Calu3 (cell line): ENCODE results near the gene OR6N1. TPM values are rescaled to one million over a fixed set of nuclear protein-coding genes. Genes with fewer than 3 reads are reported as not detected.

Experiments
- BruUV-seq: library from RNA; stranded (reverse); fragments of 400-500 nt; replicated peaks from 2 replicates; lab custom pipeline; 2021; lab: Mats Ljungman, UMichigan
- CTCF ChIA-PET: fragments of 300-600 bp; sonication (Branson Sonifier 250); formaldehyde crosslinking; loops from one replicate; lab custom pipeline; 2022; ENCODE audit warnings: antibody characterized with exemption; lab: Charles Lee
- DNase-seq: peaks from one replicate; pipeline ENCODE4 v3.0.0; 2022
- H3K27ac Mint-ChIP-seq: one replicate; pipeline ENCODE4 v1.8.0; 2022; ENCODE audit warnings: mixed read lengths; ENCODE audit not compliant: unreplicated experiment
- H3K27me3 Mint-ChIP-seq: one replicate; pipeline ENCODE4 v1.8.0; 2022; ENCODE audit warnings: mixed read lengths; ENCODE audit not compliant: unreplicated experiment
- H3K36me3 Mint-ChIP-seq: one replicate; pipeline ENCODE4 v1.8.0; 2022; ENCODE audit warnings: mild to moderate bottlenecking, moderate library complexity, mixed read lengths; ENCODE audit not compliant: insufficient read depth, unreplicated experiment
- H3K4me1 Mint-ChIP-seq: one replicate; pipeline ENCODE4 v1.8.0; 2022; ENCODE audit warnings: mild to moderate bottlenecking, low read depth, mixed read lengths; ENCODE audit not compliant: unreplicated experiment
- H3K4me3 Mint-ChIP-seq: one replicate; pipeline ENCODE4 v1.8.0; 2022; ENCODE audit warnings: mild to moderate bottlenecking, low read depth, moderate library complexity, mixed read lengths; ENCODE audit not compliant: unreplicated experiment
- H3K9me3 Mint-ChIP-seq: one replicate; pipeline ENCODE4 v1.8.0; 2022; ENCODE audit warnings: low read depth, mixed read lengths; ENCODE audit not compliant: unreplicated experiment
- CTCF ChIP-seq: fragments of 200-600 bp; IDR thresholded peaks from one replicate; pipeline ENCODE4 v1.8.0; 2022; ENCODE audit warnings: antibody characterized with exemption; ENCODE audit not compliant: unreplicated experiment
- intact Hi-C: fragments of 100-400 bp; cut with micrococcal nuclease; formaldehyde crosslinking; loops from one replicate; pipeline ENCODE4 v1.10.0; 2022; ENCODE audit not compliant: unreplicated experiment
- total RNA-seq: library from RNA; stranded (reverse); gene quantifications from 2 replicates; pipeline ENCODE4 v1.2.3, GENCODE V29; 2022

OR6N1 gene
- total RNA-seq, 1 experiment from 2014 or later = not detected

- no peak overlapping the region for H3K4me3 Mint-ChIP-seq
- H3K27ac Mint-ChIP-seq = no peak overlapping the region
- CTCF ChIA-PET = no interaction called here
- H3K4me1 Mint-ChIP-seq = no peaks in the 10 kb centered on the region
- TF ChIP-seq CTCF = no peak
- H3K27me3 Mint-ChIP-seq = peaks cover 30% of the 10 kb centered on the region
- intact Hi-C loops = no loop called here
- no peaks in the 10 kb centered on the region for H3K36me3 Mint-ChIP-seq
- H3K9me3 Mint-ChIP-seq = no peaks in the 10 kb centered on the region
- BruUV-seq = no TSS peak
- no peak for DNase-seq
Observed at GRCh38 chr1:158812336-158812735, 40.3 kb upstream of the OR6N1 start.

GRCh38 chr1:158810311-158810710 is 38.3 kb upstream of the OR6N1 start:
- Mint-ChIP-seq H3K27ac (no peak overlapping the region), H3K36me3 (no peaks in the 10 kb centered on the region), H3K4me1 (no peaks in the 10 kb centered on the region), H3K4me3 (no peak overlapping the region), H3K27me3 (peaks cover 50% of the 10 kb centered on the region), H3K9me3 (no peaks in the 10 kb centered on the region)
- no TSS peak for BruUV-seq
- no peak for DNase-seq
- intact Hi-C loops = no loop called here
- TF ChIP-seq CTCF = no peak
- CTCF ChIA-PET = interaction anchor here (0.6 kb wide), 1 partner anchor 8 kb away, joined by 7 read pairs; no protein-coding TSS in a partner anchor

GRCh38 chr1:158809862-158810261 is 37.9 kb upstream of the OR6N1 start:
- H3K4me3 Mint-ChIP-seq = no peak overlapping the region
- no peaks in the 10 kb centered on the region for H3K36me3 Mint-ChIP-seq
- DNase-seq = no peak
- no peak for TF ChIP-seq CTCF
- intact Hi-C loops = no loop called here
- H3K27ac Mint-ChIP-seq = no peak overlapping the region
- peaks cover 50% of the 10 kb centered on the region for H3K27me3 Mint-ChIP-seq
- H3K9me3 Mint-ChIP-seq = no peaks in the 10 kb centered on the region
- CTCF ChIA-PET = no interaction called here
- BruUV-seq = no TSS peak
- H3K4me1 Mint-ChIP-seq = no peaks in the 10 kb centered on the region

- H3K27me3 Mint-ChIP-seq = peaks cover 50% of the 10 kb centered on the region
- no peak for DNase-seq
- no peak overlapping the region for H3K4me3 Mint-ChIP-seq
- no TSS peak for BruUV-seq
- H3K9me3 Mint-ChIP-seq = no peaks in the 10 kb centered on the region
- intact Hi-C loops = no loop called here
- TF ChIP-seq CTCF = no peak
- H3K27ac Mint-ChIP-seq = no peak overlapping the region
- H3K4me1 Mint-ChIP-seq = no peaks in the 10 kb centered on the region
- H3K36me3 Mint-ChIP-seq = no peaks in the 10 kb centered on the region
- CTCF ChIA-PET = no interaction called here
Observed at GRCh38 chr1:158809256-158809655, 37.3 kb upstream of the OR6N1 start.
